OCI-LY7 (cell line): ENCODE data around the gene CRIP2. TPM values are rescaled to one million over a fixed set of nuclear protein-coding genes. Genes with fewer than 3 reads are reported as not detected.

Experiments used
- BruUV-seq: library from RNA; stranded (reverse); fragments of 400-500 nt; replicated peaks from 2 replicates; lab custom pipeline; 2021; lab: Mats Ljungman, UMichigan
- CTCF ChIA-PET: fragments of 300-600 bp; sonication (Branson Sonifier 250); formaldehyde crosslinking; loops from one replicate; lab custom pipeline; 2022; ENCODE audit warnings: antibody characterized with exemption; ENCODE audit not compliant: unreplicated experiment; lab: Charles Lee
- POLR2A ChIA-PET: fragments of 300-600 bp; sonication (Branson Sonifier 250); formaldehyde crosslinking; loops from one replicate; lab custom pipeline; 2022; ENCODE audit warnings: antibody characterized with exemption; lab: Charles Lee
- DNase-seq: peaks from one replicate; pipeline ENCODE4 v3.0.0-alpha.2; 2015; ENCODE audit warnings: low spot score
- H2AFZ ChIP-seq: fragments of 200-600 bp; sonication (generic), shearing (Covaris generic); 2 replicates; pipeline ENCODE4 v1.6.1; 2014; ENCODE audit warnings: mild to moderate bottlenecking, antibody characterized with exemption, low read length, moderate library complexity
- H3K27ac ChIP-seq: fragments of 200-600 bp; sonication (generic); 2 replicates; pipeline ENCODE4 v1.5.1; 2014; ENCODE audit warnings: mixed run types, low read depth, mild to moderate bottlenecking, moderate library complexity, low read length, inconsistent platforms; ENCODE audit not compliant: poor library complexity, severe bottlenecking
- H3K36me3 ChIP-seq: fragments of 200-600 bp; sonication (generic); 2 replicates; pipeline ENCODE4 v1.6.1; 2014; ENCODE audit warnings: mild to moderate bottlenecking, antibody characterized with exemption, low read length, moderate library complexity, mixed read lengths; ENCODE audit not compliant: insufficient read depth
- H3K4me1 ChIP-seq: fragments of 200-600 bp; sonication (generic); 2 replicates; pipeline ENCODE4 v1.5.1; 2014; ENCODE audit warnings: mild to moderate bottlenecking, low read length; ENCODE audit not compliant: insufficient read depth, poor library complexity, severe bottlenecking
- H3K4me2 ChIP-seq: fragments of 200-600 bp; sonication (generic); 2 replicates; pipeline ENCODE4 v1.6.1; 2014; ENCODE audit warnings: mild to moderate bottlenecking, low read length
- H3K4me3 ChIP-seq: fragments of 200-600 bp; sonication (generic); 2 replicates; pipeline ENCODE4 v1.5.1; 2014; ENCODE audit warnings: mild to moderate bottlenecking, low read depth, low read length; ENCODE audit not compliant: poor library complexity, severe bottlenecking
- H3K79me2 ChIP-seq: fragments of 200-600 bp; sonication (generic); 2 replicates; pipeline ENCODE4 v1.6.1; 2016; ENCODE audit warnings: low read depth, mild to moderate bottlenecking, low read length, moderate library complexity, mixed read lengths; ENCODE audit not compliant: insufficient read depth
- H3K9me2 ChIP-seq: fragments of 200-600 bp; sonication (generic); 2 replicates; pipeline ENCODE4 v1.6.1; 2016; ENCODE audit warnings: mild to moderate bottlenecking, low read length, mixed read lengths; ENCODE audit not compliant: insufficient read depth
- H3K9me3 ChIP-seq: fragments of 200-600 bp; sonication (generic); 2 replicates; pipeline ENCODE4 v1.6.1; 2014; ENCODE audit warnings: mild to moderate bottlenecking, mixed run types, low read length, mixed read lengths
- H4K20me1 ChIP-seq: fragments of 200-600 bp; sonication (generic); 2 replicates; pipeline ENCODE4 v1.6.1; 2014; ENCODE audit warnings: mild to moderate bottlenecking, antibody characterized with exemption, low read length, moderate library complexity, mixed read lengths; ENCODE audit not compliant: insufficient read depth
- CTCF ChIP-seq: fragments of 200-600 bp; sonication (generic); conservative IDR thresholded peaks from 2 replicates; pipeline ENCODE4 v1.5.1; 2014; ENCODE audit warnings: mild to moderate bottlenecking, antibody characterized with exemption, low read length, moderate library complexity, mixed read lengths
- EZH2phosphoT487 ChIP-seq: fragments of 200-600 bp; sonication (generic); IDR thresholded peaks from 2 replicates; pipeline ENCODE4 v1.6.1; 2018; ENCODE audit warnings: low read depth, borderline replicate concordance, mild to moderate bottlenecking, mixed run types, antibody characterized with exemption, low read length, moderate library complexity, mixed read lengths
- intact Hi-C: fragments of 100-400 bp; cut with micrococcal nuclease; formaldehyde crosslinking; loops from one replicate; pipeline ENCODE4 v1.10.0; 2022; ENCODE audit not compliant: unreplicated experiment
- total RNA-seq, 2 experiments: library from RNA; depleted of rRNA in 1 of 2; stranded (reverse); fragments of >200 nt in 1 of 2; shearing (Covaris generic) in 1 of 2; gene quantifications; 2 replicates each; pipeline ENCODE4 v1.2.3, GENCODE V29; 2014 to 2022

The CRIP2 gene
- total RNA-seq, 2 experiments from 2014 or later = not detected

GRCh38 chr14:105431256-105431655 is 43.4 kb upstream of the CRIP2 start:
- BruUV-seq = no TSS peak
- H3K9me2 ChIP-seq = no peaks in the 10 kb centered on the region
- intact Hi-C loops = no loop called here
- H3K36me3 ChIP-seq = peaks cover 87% of the 10 kb centered on the region
- H3K4me2 ChIP-seq = no peak overlapping the region
- H3K4me3 ChIP-seq = no peak overlapping the region
- H4K20me1 ChIP-seq = peaks cover 4% of the 10 kb centered on the region; the same call in 1 of the 2 replicates
- TF ChIP-seq EZH2phosphoT487 (no peak), CTCF (no peak)
- no peak overlapping the region for H3K27ac ChIP-seq
- peaks cover 42% of the 10 kb centered on the region for H3K79me2 ChIP-seq
- POLR2A ChIA-PET = interaction anchor here (1.2 kb wide), 1 partner anchor 25 kb away, joined by 3 read pairs; no protein-coding TSS in a partner anchor
- CTCF ChIA-PET = no interaction called here
- H3K4me1 ChIP-seq = no peaks in the 10 kb centered on the region
- no peak for DNase-seq
- H2AFZ ChIP-seq = no peak overlapping the region
- 0 out of 2 replicates have a peak, but pooled peaks cover 7% of the 10 kb centered on the region for H3K9me3 ChIP-seq

GRCh38 chr14:105432657-105433056 is 42.0 kb upstream of the CRIP2 start:
- Histone ChIP-seq H3K27ac (no peak overlapping the region), H4K20me1 (peaks cover 5% of the 10 kb centered on the region; the same call in 1 of the 2 replicates), H3K79me2 (peaks cover 52% of the 10 kb centered on the region), H3K36me3 (peaks cover 87% of the 10 kb centered on the region), H2AFZ (no peak overlapping the region), H3K4me3 (no peak overlapping the region), H3K9me3 (peaks cover 15% of the 10 kb centered on the region), H3K4me2 (no peak overlapping the region), H3K4me1 (no peaks in the 10 kb centered on the region), H3K9me2 (no peaks in the 10 kb centered on the region)
- POLR2A ChIA-PET = no interaction called here
- BruUV-seq = no TSS peak
- DNase-seq = no peak
- TF ChIP-seq EZH2phosphoT487 = no peak
- TF ChIP-seq CTCF = no peak
- intact Hi-C loops = no loop called here
- CTCF ChIA-PET = no interaction called here

GRCh38 chr14:105433161-105433605 is 41.4 kb upstream of the CRIP2 start:
- intact Hi-C loops = no loop called here
- no peak for TF ChIP-seq EZH2phosphoT487
- TF ChIP-seq CTCF = no peak
- Histone ChIP-seq H3K4me1 (no peaks in the 10 kb centered on the region), H2AFZ (no peak overlapping the region), H4K20me1 (peaks cover 9% of the 10 kb centered on the region; the same call in 1 of the 2 replicates), H3K36me3 (peaks cover 87% of the 10 kb centered on the region), H3K4me3 (no peak overlapping the region), H3K9me3 (peaks cover 15% of the 10 kb centered on the region), H3K9me2 (no peaks in the 10 kb centered on the region), H3K4me2 (no peak overlapping the region), H3K79me2 (peaks cover 56% of the 10 kb centered on the region), H3K27ac (no peak overlapping the region)
- DNase-seq = no peak
- ChIA-PET POLR2A (no interaction called here), CTCF (no interaction called here)
- BruUV-seq = no TSS peak
